Stimulated activated CD4-positive, alpha-beta T cell treated with anti-CD3 and anti-CD28 coated beads, Interleukin-2, amount 100 ng/mL, for 24 hours (primary cell): ENCODE data around the gene PTS.
A peak's percentile ranks its signal among the peaks of the same experiment; 100 is the strongest.
"Not testable (repeated sequence)": the region's sequence is repeated elsewhere in the genome, so short reads cannot be mapped to it uniquely, and the experiment has no call there.

Source experiments
- DNase-seq, 2 donors: peaks; one replicate each; pipeline ENCODE4 v3.0.0-alpha.2; 2020

Gene PTS

GRCh38 chr11:112226062-112226830, at the start of gene PTS:
Gene PTS, plus strand, starts transcription at chr11:112226428. Its CDS starts 16 bp downstream, at chr11:112226444.
- peak; percentile 82 to 83 for DNase-seq

GRCh38 chr11:112177589-112177988, 48.6 kb upstream of the PTS start:
- no peak for DNase-seq

- DNase-seq, result no peak
Measured at GRCh38 chr11:112178428-112178827, 47.8 kb upstream of the PTS start.

GRCh38 chr11:112178936-112179335, 47.3 kb upstream of the PTS start:
- DNase-seq, result no peak

- no peak for DNase-seq
Measured at GRCh38 chr11:112179601-112180000, 46.6 kb upstream of the PTS start.

GRCh38 chr11:112182867-112183266, 43.4 kb upstream of the PTS start:
- DNase-seq, result no peak

GRCh38 chr11:112185883-112186282, 40.3 kb upstream of the PTS start:
- DNase-seq, result no peak

GRCh38 chr11:112186304-112186703, 39.9 kb upstream of the PTS start:
- DNase-seq, result no peak

GRCh38 chr11:112195113-112195512, 31.1 kb upstream of the PTS start:
- not testable (repeated sequence) for DNase-seq

GRCh38 chr11:112195951-112196351, 30.3 kb upstream of the PTS start:
- DNase-seq, result no peak

GRCh38 chr11:112196519-112197087, 29.6 kb upstream of the PTS start:
- no peak for DNase-seq

- DNase-seq, result not testable (repeated sequence)
Measured at GRCh38 chr11:112199101-112199500, 27.1 kb upstream of the PTS start.

GRCh38 chr11:112200252-112200651, 26.0 kb upstream of the PTS start:
- no peak for DNase-seq

- DNase-seq, result no peak
Measured at GRCh38 chr11:112206071-112206470, 20.2 kb upstream of the PTS start.

GRCh38 chr11:112210890-112211289, 15.3 kb upstream of the PTS start:
- DNase-seq, result no peak

- no peak for DNase-seq
Measured at GRCh38 chr11:112211536-112211935, 14.7 kb upstream of the PTS start.

GRCh38 chr11:112212290-112212689, 13.9 kb upstream of the PTS start:
- DNase-seq, result no peak

GRCh38 chr11:112212710-112213109, 13.5 kb upstream of the PTS start:
- no peak for DNase-seq

GRCh38 chr11:112213753-112214152, 12.5 kb upstream of the PTS start:
- no peak for DNase-seq

- no peak for DNase-seq
Measured at GRCh38 chr11:112215621-112216020, 10.6 kb upstream of the PTS start.

GRCh38 chr11:112216561-112217105, 9.6 kb upstream of the PTS start:
- DNase-seq, result no peak

- peak; percentile 21 to 29 for DNase-seq
Measured at GRCh38 chr11:112219476-112220232, 6.6 kb upstream of the PTS start.

- DNase-seq, result no peak
Measured at GRCh38 chr11:112221274-112221835, 4.9 kb upstream of the PTS start.
